GM18868 (cell line): Measurements from ENCODE around the gene KMT2E.

Experiments
- ATAC-seq: cut with Tn5 transposase; IDR thresholded peaks from one replicate; pipeline ENCODE4 v1.9.1; 2021; ENCODE audit warnings: mild to moderate bottlenecking, moderate library complexity; ENCODE audit not compliant: unreplicated experiment

The KMT2E gene

DNA sequence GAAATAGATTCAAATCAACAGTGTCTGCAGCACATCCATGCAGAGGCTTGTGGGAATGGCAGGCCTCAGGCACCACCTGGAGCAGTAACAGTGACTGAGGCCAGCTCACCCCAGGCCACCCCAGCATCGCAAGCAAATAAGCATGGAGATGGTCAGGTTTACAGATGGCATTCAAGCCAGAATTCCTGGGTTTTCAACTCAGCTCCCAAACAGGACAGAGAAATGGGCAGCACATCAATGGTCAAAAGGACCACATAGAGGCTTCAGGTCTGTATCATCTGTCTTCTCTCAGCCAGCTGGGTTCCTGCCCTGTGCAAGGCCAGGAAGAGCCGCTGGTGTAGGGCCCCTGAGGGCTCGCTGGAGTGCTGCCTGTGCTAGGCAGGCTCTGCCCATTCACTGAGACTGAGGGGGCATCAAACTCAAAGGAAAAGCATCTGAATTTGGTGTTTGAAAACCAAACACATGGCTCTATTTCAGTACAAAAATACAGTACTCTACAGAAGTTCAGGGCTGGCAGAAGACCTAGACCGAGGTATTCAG is 112.5 kb downstream of the KMT2E start:
- ATAC-seq = no peak

DNA sequence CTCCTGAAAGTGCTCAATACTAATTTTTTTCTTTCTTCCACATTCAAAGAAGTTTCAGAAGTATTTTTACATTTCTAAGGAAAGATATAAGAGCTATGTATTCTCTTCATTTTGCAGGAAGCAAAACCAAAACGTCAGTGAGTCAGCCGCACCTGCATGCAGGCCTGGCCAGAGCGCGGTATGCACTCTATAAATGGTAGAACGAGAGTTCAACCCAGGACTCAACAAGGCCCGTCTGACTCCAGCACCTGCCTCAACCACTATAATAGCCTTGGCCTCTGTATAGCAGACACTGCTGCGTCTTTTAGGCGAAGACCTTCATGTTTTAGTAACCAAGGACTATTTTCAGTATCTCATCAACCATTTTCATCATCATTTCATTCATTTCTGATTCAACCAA is 113.2 kb downstream of the KMT2E start:
- no peak for ATAC-seq

DNA sequence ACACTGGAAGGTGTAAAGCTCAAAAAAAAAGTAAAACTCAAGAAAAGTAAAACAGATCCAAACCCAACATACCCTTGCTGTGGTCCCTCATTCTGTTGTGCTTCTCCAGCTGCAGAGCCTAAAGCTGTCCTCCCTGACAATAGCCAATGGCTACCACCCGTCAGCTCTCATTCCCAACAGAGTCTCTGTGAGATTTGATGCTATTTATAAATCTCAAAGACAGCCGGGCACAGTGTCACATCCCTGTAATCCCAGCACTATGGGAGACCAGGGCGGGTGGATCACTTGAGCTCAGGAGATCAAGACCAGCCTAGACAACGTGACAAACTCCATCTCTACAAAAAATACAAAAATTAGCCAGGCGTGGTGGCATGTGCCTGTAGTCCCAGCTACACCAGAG is 116.0 kb downstream of the KMT2E start:
- no peak for ATAC-seq

DNA sequence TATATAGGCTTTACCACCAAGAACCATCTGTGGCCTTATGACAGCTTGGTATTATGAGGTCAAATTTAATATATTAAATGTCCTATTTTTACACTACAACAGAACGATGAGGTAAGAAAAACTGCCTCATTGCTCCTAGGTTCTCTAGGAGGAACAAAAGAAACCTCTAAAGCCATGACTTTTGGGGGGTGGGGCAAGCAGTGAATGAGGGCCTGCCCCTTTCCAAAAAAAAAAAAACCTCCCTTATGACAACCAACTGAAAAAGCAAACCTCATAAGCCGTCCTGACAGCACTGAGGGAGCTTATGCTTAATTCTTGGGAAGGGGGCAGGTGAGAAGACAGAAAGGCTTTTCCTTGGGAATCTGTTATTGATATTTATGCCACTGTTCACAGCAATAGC is 116.6 kb downstream of the KMT2E start:
- ATAC-seq = no peak

DNA sequence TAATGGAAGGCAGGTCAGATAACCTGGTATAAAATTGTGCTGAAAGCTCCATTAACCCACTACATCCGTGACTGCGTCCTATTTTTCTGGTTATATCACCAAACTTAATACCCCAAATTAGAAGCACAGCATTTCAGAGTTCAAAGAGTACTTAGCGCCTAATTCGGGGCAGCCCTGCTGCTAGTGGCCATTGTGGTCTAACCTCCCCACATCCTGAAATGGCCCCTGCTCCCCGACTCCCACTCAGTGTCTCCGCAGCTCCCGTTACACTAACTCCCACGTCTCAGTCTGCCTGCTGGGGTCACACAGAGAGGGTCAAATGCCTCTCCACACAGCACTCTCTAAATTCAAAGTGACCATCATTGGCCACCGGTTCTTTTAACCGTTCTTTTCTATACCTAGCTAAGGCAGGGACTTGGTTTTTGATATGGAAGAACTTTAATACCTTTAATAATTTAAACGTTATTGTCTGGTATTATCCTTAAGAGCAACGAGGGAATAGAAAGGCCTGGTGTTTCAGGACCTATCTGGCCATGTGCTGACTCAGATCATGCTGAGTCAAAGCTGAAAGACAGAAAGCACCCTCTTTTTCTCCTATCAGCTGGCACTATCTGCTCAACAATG is 117.1 kb downstream of the KMT2E start:
- ATAC-seq = peak; percentile 93

DNA sequence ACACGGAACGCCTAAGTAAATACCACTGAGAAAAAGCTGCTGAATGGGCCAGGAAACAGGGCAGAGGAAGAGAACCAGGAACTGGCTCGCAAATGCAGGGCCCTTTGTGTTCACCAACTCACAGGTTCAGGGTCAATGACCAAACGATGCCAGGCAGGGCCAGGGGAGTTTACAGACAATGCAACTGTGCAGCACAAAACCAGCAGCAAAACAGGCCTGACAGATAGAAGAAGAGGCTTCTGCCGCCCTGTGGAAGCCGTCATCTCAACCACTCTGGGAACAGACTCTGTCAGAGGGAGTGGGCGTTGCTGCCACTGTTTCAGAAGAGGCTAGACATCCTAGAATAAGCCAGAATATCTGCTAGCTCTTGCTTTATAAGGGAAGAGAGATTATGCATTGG is 117.9 kb downstream of the KMT2E start:
- no peak for ATAC-seq

DNA sequence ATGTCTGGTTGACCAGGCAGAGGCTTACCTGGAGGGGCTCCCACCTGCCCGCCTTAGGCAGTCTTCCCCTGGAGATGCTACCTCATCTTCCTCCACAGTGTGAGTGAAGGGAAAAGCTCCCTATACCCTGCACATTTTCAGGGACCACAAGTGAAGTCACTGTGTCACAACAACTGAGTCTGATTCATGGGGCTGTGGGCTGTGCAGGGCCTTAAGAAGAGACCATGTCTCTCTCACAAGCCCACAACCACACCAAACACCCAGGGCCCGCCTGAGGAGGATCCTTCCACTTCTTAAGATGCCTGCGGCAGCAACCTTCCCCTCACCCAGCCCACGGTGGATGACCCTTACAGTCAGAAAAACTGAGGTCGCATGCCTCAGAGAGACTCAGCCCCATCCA is 118.3 kb downstream of the KMT2E start:
- no peak for ATAC-seq

DNA sequence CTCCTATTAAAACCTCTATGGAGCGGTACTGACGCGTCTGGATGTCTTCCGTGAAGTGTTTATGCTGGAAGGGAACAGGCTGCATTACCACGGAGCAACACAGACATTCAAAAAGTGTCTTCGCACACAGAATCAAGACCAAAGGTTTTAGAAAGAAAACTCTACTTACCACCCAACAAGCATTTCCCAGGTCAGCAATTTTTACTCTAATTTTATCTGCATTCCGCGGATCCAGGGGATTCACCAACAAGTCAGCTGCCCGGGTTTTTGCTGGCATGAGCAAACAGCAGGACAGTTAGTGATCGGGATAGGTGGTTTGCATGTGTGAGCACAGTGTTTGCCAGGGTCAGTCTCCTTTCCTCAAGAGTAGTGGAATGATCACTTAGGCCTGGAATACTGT is 118.8 kb downstream of the KMT2E start:
- ATAC-seq = no peak

DNA sequence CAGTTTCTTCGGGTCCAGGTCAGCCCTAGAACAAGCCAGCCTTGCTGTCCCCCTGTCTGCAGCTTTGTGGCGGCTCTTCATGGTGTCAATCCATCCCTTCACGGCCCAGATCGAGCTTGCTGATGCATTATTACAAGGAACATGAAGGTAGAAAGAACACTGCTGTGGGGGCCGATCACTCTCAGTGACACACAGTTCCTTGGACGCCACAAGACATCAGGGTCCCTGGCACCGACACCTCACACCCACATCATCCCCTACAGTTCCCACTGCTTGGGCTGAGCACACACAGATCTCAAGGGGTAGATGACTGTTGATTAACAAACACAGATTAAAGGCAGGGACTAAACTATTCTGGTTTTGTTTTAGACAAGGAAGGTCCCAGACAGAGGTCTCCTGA is 119.4 kb downstream of the KMT2E start:
- no peak for ATAC-seq

DNA sequence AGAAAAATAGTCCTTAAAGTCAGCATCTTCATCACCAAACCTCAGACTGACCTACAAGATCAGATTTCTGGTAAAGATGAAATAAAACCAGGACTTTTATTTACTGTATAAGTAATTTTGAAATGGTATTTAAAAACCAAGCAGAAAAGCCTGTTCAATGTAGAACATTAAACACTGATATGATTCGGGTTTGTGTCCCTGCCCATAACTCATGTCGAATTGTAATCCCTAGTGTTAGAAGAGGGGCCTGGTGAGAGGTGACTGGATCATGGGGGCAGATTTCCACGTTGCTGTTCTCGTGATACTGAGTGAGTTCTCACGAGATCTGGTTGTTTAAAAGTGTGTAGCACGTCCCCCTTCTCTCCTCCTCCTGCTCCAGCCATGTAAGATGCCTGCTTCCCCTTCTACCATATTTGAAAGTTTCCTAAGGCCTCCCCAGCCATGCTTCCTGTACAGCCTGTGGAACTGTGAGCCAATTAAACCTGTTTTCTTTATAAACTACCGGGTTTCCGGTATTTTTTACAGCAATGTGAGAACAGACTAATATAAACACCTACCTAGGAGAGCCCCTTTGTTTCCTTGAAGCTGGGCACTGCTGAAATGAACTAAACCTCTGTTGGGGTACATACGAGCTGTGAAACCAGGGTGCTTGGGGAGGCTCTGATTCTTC is 120.1 kb downstream of the KMT2E start:
- ATAC-seq = no peak

DNA sequence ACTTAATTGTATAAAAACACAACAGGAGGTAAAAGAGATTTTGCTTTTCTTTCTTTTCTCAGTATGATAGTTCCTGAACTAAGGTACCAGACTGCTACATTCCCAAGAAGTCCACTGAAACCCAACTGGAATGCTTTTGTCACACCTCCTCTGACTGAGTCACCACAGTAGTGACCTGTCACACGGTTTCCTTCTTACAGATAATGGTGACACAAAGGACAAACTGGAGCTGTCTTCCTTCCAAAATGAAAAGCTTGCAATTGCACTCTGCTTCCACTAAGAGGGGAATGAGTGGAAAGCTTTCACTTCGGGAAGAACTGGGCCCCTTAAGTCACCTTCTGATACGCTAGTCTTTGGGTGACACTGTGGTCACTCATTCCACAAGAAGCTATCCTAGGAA is 122.2 kb downstream of the KMT2E start:
- ATAC-seq = no peak

DNA sequence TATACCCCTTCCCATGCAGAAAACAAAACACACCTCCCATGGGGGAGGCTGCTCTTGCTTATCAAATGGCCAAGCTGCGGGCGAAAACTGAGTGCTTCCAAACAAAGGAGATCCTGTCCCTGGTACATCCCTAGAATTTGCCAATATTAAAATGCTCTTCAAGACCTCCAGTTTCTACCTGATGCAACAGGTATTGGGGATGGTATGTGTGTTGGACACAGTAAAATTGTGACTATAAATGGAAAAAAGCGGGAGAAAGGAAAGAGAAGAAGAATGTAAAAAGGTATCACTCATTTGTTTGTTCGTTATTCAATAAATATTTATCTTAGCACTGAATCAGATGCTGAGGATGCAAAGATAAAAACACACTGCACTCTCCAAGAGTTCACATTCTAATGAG is 123.9 kb downstream of the KMT2E start:
- ATAC-seq = no peak

DNA sequence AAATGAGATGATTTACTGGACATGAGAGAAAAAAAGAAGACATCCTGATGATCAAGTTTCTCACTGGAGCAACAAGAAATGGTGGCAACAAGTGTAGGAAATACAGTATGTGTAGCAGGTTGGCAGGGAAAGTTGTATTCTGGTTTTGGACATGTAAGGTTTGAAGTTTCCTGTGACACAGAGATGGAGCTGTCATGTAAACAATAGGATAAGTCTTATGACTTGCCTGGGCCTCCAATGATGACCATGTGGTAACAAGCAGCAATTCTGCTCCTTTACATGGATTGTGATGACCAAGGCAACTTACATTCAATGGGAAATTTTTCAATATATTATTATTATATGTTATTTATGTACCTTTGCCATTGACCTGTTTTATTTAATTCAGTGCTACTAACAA is 125.4 kb downstream of the KMT2E start:
- no peak for ATAC-seq

DNA sequence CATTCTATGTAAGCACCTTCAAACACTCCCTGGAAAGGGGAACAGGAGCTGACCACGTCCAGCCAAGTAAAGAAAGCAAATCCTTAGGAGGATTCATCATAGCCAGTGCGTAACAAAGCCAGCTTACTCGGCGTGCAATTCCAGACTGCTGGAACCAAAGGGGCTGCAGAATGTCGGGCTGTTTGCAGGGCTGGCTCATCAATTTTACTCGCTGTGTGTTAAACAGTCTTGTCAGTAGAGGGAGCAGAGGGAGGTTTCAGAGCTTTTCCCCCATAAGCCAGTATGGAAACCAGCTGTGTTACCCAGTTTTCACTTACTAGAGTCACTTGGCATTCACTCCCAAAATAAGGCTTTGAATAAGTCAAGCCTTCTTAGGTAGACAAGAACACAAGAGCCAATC is 127.1 kb downstream of the KMT2E start:
- no peak for ATAC-seq

DNA sequence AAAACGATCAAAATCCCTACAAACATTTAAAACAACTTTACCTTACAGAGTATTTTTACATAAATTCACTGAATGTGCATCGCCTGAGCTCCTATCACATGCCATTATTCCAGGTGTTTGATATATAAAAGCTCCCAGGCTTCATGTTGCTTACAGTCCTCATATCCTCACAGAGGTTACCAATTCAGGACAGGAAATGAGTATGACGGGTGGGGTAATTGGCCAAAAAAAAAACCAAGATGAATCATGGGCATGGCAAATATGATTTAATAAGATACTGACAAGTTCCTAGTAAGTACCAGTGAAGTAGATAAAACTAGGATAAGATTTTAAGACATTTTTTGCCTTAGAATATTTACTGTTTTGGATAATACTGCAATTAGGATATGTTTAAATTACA is 135.8 kb downstream of the KMT2E start:
- ATAC-seq = no peak

DNA sequence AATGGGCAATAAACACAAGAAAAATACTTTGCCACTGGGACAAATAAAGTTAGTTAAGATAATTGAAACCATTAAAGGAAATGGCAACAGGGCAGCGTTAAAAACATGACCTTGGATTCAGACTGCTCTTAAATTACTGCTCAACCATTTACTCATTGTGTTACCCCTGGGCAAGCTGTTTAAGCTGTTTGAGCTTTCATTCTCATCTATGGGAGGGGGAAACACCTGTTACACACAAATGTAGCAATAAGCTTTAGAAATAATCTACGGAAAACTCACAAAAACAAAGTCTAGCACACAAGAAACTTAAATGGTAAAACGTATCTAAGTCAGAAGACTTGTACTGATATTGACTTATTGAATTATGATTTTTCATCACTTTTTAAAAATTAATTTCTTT is 137.1 kb downstream of the KMT2E start:
- no peak for ATAC-seq

DNA sequence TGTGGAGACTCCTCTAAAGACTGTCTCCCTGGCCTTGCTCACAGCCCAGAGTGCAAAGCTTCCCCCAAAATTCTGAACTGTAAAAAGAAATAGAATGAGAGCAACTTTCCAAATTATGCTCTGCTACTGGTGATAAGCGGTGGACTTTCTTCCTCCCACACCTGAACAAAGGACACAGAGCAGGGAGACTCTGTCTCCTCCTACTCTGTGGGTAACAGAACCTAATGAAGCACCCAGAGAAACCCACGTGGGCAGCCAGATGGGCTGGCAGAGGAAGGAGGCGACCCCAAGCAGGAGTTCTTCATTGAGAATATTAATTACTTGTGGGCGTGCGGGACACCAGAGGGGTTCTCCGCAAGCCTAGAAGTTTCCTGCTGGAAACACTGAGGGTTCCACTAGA is 139.5 kb downstream of the KMT2E start:
- ATAC-seq = no peak

DNA sequence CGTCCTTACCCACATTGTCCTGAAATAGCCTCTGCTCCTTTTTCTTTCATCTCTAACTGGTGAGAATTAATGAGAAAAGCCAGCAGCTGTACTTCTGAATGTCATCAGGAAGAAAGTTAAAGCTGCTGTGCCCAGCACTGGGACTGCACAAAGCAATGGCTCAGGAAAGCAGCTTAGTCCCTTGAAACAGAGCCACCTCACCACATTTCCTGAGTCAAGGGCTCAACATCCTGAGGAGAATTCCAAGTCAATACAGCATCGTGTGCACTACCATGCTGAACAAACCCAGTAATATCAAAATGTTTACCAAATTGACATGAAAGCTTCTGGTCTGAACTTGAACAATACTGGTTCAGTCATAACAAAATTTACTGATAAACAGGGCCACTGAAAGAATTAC is 140.1 kb downstream of the KMT2E start:
- no peak for ATAC-seq

DNA sequence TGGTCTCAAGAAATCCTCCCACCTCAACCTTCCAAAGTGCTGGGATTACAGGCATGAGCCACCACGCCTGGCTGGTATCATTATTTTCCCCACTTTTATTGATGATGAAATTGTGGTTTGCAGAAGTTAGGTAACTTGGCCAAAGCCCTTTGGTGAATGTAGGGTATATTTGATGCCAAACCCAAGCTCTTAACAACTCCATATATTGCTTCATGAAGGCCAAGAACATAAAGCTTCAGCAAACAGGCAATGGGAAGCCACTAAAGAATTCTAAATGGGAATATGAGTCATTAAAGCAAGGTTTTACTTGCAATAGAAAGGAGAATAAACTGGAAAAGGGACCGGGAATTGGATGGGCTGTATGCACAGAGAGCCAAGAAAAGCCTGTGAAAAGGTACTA is 142.7 kb downstream of the KMT2E start:
- no peak for ATAC-seq

DNA sequence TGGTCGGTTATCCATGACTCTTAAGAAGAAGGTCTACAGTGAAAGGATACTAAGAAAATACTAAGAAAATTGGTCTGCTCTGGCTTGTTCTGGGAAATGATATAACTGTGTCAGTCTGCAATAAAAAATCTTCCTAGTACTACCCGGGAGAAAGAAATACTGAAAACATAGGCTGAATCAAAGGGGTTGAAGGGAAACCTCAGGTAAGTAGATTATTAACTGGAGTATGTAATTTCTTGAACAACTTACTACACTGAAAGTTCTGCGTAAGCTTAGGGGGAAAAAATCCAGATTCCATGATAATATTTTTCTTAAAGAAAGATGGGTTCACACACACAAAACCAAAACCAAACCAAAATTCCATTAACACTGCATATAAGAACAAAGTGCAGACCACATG is 143.3 kb downstream of the KMT2E start:
- no peak for ATAC-seq

DNA sequence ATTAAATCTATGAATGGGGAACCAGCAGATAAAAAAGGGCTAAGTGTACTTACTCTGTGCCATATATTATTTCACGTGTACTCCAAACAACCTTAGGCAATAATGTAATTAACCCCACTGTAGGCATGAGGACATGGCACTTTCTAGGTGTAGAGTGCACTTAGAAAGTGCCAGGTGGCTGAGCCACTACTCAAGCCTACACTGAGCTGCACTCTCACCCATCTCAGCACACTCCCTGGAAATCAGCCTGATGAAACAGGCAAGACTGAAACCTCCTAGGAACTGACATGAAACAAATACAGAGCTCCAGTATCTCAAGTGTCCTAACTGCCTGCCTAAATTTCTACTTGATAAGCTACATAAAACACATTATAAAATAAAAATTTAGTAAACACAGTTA is 147.4 kb downstream of the KMT2E start:
- ATAC-seq = no peak
